HK-2 (cell line): ENCODE measurements around the gene DOHH.

ENCODE experiments used
- DNase-seq: peaks from one replicate; pipeline ENCODE4 v3.0.0-alpha.2; 2018; ENCODE audit not compliant: unreplicated experiment

Gene DOHH

GRCh38 chr19:3500429-3501101, at the start of gene DOHH:
TSS of gene DOHH (minus strand) at chr19:3500674. CDS start at chr19:3496814, 3,860 bp downstream.
- peak; percentile 96 for DNase-seq

DNA sequence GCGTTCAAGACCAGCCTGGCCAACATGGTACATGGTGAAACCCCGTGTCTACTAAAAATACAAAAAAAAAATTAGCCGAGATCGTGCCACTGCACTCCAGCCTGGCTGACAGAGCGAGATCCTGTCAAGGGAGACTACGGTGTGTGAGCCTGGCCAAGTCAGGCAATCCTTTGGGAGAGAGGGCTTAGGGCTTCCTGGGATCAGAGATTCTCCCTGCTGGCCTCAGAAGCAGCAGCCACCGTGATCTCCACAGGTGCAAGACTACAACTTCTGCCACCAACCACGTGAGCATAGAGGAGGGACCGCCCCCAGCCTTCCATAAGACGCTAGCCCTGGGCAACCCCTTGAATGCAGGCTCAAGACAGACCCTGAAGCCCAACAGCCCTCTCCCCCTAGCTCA, 49.3 kb upstream of the DOHH start:
- no peak for DNase-seq

GRCh38 chr19:3548606-3549005, 48.1 kb upstream of the DOHH start:
- no peak for DNase-seq

GRCh38 chr19:3547767-3548282, 47.4 kb upstream of the DOHH start:
- DNase-seq = no peak

- DNase-seq = peak; percentile 40
Observed at GRCh38 chr19:3547301-3547731, 46.8 kb upstream of the DOHH start.

DNA sequence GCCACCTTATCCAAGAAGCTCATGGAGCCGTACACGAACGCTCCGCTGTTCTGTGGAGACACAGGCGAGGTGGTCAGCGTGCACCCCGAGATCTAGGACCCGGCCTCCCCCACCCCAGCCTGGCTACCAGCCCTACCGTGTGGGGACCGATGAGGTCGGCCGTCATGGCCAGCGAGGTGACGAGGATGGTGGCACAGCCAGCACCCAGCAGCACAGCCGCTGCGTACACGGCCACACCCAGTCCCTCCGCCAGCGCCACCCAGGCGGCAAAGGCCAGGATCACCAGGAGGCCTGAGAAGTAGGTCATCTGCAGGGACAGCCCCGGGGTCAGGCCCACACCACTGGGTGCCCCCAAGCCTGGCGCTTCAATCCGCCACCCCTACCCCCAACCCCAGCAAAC, 45.6 kb upstream of the DOHH start:
- no peak for DNase-seq

- DNase-seq = no peak
Observed at GRCh38 chr19:3545669-3546034, 45.2 kb upstream of the DOHH start.

GRCh38 chr19:3544742-3545668, 44.5 kb upstream of the DOHH start:
- peak; percentile 84 for DNase-seq

- no peak for DNase-seq
Observed at GRCh38 chr19:3544058-3544376, 43.5 kb upstream of the DOHH start.

- no peak for DNase-seq
Observed at GRCh38 chr19:3543150-3544057, 42.9 kb upstream of the DOHH start.

DNA sequence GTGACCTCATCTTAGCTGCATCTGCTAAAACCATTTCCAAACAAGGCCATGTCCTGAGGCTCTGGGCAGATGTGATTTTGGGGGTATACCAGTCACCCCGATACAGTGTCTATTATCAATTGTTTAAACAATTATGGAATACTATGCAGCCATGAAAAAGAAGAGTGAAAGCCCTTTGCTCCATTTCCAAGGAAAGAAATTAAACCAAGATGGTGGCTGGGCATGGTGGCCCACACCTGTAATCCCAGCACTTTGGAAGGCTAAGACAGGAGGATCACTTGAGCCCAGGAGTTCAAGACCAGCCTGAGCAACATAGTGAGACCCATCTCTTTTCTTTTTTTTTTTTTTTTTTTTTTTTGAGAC, 39.3 kb upstream of the DOHH start:
- DNase-seq = no peak

- DNase-seq = peak; percentile 45
Observed at GRCh38 chr19:3538965-3539755, 38.7 kb upstream of the DOHH start, which contains the start of gene TEKTIP1. TSS of gene TEKTIP1 (plus strand) at chr19:3539174. CDS start at chr19:3539178, 4 bp downstream.

DNA sequence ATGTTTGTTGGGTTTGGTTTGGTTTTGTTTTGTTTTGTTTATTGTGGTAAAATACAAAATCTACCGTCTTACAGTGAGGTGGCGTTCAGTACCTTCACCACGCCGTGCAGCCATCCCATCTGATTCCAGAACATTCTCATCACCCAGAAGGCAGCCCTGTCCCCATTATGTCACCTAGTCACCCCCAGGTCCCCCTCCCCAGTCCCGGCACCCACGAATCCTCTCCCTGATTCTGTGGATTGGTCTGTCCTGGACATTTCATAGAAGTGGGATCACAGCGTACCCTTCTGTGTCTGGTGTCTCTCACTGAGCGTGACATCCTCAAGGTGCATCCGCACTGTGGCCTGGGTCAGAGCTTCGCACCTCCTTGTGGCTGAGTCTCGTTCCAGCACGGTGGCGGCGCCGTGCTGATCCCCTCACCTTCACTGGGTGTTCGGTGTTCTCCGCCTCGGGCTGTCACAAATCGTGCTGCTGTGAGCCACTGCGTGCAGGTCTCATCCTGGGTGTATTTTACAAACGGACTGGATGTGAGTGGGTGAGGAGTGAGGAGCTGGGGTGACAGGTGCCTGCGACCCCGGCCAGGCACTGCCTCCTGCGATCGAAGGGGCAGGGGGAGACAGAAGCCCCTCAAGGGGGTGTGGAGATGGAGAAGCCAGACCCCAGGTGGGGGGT, 37.9 kb upstream of the DOHH start:
- DNase-seq = no peak

DNA sequence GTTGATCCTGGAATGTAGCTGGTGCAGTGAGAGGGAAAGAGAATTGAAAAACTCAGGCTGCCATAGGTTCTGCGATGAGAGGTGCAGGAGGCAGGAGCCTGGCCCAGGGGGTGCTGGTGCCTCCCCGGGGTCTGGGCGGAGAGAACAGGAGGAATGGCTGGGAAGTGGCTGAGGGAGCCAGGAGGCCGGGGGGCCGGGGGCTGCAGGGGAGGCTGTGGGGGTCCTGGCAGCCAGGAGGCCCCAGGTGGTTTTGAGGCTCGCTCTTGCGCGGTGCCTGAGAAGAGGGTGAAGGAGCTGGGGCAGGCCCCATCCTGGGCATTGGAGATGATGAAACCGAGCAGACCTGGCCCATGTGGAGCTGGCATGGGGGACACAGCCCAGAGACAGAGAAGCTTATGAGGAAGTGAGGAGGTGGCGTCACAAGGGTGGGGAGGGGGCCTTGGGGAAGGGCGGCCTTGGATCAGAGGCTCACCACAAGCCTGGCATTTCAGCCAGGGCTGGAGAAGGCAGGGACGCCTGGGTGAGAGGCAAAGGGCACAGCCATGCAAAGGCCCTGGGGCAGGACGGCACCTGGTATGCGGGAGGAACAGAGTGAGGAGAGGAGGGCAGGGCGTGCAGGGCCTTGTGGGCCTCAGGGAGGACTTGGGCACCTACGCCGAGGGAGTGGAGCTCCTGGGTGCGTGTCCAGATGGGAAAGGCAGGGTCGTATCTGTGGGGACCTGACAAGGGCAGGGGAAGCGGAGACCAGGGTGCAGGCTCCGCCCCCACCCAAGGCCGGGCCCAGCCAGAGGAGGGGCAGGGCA, 37.2 kb upstream of the DOHH start:
- DNase-seq = peak; percentile 33

- DNase-seq = no peak
Observed at GRCh38 chr19:3537101-3537437, 36.6 kb upstream of the DOHH start.

- DNase-seq = no peak
Observed at GRCh38 chr19:3536429-3537100, 36.1 kb upstream of the DOHH start.

DNA sequence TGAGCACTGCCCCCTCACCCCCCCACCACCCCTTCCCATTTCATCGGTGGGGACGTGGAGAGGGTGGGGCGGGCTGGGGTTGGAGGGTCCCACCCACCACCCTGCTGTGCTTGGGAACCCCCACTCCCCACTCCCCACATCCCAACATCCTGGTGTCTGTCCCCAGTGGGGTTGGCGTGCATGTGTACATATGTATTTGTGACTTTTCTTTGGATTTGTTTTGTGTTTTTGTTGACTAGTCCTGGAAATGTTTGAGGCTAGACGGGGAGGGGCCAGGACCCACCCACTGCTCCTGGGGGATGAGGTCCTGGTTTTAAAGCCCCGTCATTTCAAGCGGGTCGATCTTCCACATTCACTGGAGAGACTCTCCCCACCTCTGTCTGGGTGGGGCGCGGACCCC, 35.5 kb upstream of the DOHH start:
- no peak for DNase-seq

DNA sequence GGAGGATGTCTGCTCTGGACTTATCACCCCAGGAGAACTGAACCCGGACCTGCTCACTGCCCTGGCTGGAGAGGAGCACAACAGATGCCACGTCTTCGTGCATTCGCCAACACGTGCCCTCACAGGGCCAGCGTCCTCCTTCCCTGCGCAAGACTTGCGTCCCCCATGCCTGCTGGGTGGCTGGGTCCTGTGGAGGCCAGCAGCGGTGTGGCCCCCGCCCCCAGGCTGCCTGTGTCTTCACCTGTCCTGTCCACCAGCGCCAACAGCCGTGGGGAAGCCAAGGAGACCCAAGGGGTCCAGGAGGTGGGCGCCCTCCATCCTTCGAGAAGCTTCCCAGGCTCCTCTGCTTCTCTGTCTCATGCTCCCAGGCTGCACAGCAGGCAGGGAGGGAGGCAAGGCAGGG, 35.1 kb upstream of the DOHH start:
- DNase-seq = no peak

- no peak for DNase-seq
Observed at GRCh38 chr19:3535235-3535535, 34.7 kb upstream of the DOHH start.
